ENCODE data around the gene ZNF385B. TPM values are rescaled to one million over a fixed set of nuclear protein-coding genes. Genes with fewer than 3 reads are reported as not detected.

The ZNF385B gene
- total RNA-seq, 1 donor from 2014 or later: not detected

- intact Hi-C loops (cut with micrococcal nuclease): no loop called here
These were observed 269.1 kb downstream of the ZNF385B start for GRCh38 chr2:179592167-179592936.

DNA sequence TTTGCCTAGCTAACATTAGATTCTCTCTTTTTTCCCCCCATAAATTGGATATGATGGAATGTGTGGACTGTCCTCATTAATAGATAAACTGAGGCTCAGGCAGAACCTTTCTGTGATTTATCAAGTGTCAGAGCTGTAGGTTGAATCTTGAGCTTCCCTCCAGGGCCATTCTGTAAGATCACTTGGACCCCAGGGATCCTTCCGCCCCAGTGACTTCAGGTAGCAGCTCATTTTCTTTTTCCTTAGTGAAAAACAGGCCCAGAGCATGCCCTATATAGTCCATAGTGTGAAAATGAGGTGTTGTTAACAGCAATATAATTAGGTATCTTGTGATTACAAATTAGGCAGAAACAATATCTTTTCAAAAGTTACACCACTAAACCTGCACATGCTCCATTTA, 269.7 kb downstream of the ZNF385B start:
- intact Hi-C loops (cut with micrococcal nuclease): no loop called here

- intact Hi-C loops (cut with micrococcal nuclease): no loop called here
These were observed 272.8 kb downstream of the ZNF385B start for GRCh38 chr2:179588486-179589145.

DNA sequence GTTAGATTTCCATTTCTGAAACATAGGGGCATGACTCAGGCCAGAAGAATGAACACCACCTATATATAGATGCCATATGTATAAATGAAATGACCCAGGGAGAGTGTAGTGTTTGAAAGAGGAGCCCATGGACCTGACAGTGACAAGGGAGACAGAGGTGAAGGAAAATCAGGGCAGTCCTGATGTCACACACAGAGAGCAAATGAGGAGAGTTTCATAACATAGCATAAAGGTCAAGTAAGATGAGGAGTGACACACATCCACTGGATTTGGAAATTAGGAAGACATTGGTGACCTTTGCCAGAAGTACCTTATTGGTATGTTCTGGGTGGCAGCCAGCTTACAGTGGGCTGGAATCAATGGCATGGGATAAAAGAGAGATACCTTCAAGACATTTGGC, 276.7 kb downstream of the ZNF385B start:
- intact Hi-C loops (cut with micrococcal nuclease): no loop called here

DNA sequence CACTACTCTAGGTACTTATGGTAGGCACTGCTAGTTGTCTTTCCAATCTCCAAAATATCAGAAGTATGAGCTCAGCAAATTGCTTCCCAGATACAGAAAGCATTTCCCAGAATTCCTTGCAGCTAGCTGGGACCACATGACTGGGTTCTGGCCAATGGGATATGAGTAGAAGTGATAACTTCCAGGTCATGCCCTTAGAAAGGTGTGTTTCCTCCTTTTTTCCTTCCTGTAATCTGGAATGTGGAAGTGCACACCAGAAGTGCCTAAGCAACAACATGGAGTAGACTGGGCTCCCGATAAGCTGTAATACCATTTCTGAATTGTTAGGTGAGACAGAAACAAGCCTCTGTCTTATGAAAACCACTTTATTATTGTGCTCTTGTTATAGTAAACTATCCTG, 279.8 kb downstream of the ZNF385B start:
- intact Hi-C loops (cut with micrococcal nuclease): no loop called here

GRCh38 chr2:179580378-179581146, 280.9 kb downstream of the ZNF385B start:
- intact Hi-C loops (cut with micrococcal nuclease): no loop called here

DNA sequence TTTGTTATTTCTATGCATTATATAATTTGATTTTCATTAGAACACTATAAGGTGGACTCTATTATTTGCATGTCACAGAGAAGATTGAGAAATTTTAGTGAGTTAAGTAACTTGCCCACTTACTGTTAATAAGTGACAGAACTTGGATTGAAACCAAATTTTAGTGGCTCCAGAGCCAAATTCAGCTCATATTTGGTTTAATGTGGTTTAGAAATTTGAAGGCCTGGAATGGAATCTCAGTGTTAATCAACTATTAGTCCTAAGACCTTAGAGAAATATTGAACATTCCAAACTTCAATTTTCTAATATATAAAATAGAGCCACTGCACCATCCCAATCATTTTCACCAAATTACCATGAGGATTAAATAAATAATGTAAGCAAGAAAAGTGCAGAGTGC, 281.6 kb downstream of the ZNF385B start:
- intact Hi-C loops (cut with micrococcal nuclease): no loop called here

DNA sequence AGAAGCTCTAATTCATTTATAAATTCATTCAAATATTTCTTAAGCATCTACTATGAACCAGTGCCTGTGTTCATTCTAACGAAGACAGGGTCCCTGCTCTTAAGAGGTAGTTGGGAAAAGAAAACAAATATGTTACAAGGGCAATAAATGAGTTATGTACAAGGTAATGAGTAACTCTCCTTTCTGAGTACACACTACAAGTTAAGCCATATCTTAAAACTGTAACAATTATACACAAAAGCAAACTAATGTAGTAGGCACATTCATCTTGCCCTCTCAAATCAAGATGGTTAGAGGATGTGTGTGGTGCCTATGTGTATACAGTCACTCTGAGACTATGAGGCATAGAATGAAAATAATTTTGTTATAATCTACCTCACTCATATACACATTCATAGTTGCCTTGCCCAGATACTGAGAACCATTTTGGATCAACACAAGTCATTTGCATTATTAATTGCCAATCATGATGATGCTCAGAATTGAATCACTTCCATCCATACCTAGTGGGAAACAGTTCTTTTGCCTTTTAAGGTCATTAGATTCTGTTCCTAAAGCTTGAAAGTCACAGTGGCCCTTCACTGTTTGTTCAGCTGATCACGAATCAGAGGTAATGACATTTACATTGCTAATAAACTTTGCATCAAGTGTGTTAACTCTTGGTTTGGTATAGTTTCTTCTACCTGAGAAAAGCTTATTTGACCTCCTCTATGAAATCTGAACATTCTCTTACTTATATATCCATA, 283.1 kb downstream of the ZNF385B start:
- intact Hi-C loops (cut with micrococcal nuclease): no loop called here

DNA sequence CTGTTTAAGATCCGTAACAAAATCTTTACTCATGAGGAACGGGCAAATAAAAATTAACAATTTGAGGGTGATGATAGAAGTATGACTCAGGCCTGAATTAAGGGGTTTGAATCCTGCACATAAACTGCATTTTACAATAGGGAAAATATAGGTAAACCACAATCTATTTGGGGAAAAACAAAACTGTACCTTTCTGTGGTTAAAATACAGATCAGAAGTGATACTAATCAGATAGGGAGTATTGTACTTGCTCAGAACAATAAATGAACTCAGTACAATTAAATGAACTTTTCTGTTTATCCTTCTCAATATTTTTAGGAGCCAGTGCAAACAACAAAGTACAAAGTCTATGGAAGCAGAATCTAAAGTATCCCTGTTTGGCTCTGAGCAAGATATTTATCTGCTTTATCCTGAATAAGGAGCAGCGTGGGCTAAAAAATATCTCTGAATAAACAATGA, 287.3 kb downstream of the ZNF385B start:
- intact Hi-C loops (cut with micrococcal nuclease): no loop called here

- intact Hi-C loops (cut with micrococcal nuclease): no loop called here
These were observed 288.9 kb downstream of the ZNF385B start for GRCh38 chr2:179572544-179572943.

DNA sequence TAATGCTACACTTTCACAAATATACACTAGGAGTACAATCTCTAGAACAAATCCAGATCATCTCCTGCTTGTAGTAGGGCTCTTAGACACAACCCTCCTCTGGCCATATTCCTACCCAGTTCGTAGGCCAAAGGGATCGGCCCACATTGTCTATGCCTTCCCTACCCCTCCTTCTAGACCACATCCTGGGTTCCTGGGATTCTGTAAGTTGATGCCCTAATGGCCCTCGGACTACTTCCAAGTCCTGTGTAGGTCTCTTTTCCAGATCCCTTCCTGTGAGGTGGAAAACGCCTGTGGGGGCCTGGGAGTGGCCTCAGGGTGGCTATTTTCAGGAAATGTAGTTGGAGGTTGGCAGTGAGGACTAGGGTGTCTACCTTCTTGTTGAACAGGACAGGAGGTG, 289.7 kb downstream of the ZNF385B start:
- intact Hi-C loops (cut with micrococcal nuclease): no loop called here

DNA sequence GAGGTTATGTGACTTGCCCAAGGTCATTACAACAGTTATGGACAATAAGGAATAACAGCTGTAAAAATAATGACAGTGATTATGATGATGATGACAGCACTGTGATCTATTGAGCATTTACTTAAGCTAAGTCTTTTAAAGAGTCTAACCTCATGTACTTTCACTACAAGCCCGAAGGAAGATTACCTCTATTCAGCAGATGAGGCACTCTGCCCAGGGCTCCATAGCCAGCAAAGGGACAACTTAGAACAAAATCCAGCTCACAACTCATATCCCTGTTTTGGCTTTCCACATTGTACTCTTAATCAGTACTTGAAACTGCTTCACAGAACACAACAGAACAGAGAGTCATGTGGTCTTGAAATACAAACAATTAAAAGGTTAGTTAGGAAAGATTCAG, 290.2 kb downstream of the ZNF385B start:
- intact Hi-C loops (cut with micrococcal nuclease): no loop called here

- intact Hi-C loops (cut with micrococcal nuclease): no loop called here
These were observed 291.6 kb downstream of the ZNF385B start for GRCh38 chr2:179569831-179570233.

GRCh38 chr2:179565807-179566206, 295.6 kb downstream of the ZNF385B start:
- intact Hi-C loops (cut with micrococcal nuclease): no loop called here

- intact Hi-C loops (cut with micrococcal nuclease): no loop called here
These were observed 299.0 kb downstream of the ZNF385B start for GRCh38 chr2:179562330-179562885.

DNA sequence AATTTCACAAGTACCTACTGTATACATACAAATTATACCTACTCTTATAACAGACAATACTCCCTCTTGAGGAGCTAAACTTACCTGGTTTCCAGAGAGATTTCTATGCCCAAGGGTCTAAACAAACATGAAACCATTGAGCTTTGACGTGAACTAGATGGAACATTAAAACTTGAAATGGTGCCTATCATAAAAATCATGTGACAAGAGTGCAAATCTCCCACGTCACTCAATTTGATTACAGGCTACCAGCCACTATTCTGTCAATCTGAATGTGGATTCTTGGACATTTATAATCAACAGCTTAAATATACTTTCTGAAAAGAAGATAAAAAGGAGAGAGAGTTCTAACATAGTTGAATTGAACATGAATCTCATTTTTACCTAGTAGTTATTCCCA, 299.7 kb downstream of the ZNF385B start:
- intact Hi-C loops (cut with micrococcal nuclease): no loop called here

DNA sequence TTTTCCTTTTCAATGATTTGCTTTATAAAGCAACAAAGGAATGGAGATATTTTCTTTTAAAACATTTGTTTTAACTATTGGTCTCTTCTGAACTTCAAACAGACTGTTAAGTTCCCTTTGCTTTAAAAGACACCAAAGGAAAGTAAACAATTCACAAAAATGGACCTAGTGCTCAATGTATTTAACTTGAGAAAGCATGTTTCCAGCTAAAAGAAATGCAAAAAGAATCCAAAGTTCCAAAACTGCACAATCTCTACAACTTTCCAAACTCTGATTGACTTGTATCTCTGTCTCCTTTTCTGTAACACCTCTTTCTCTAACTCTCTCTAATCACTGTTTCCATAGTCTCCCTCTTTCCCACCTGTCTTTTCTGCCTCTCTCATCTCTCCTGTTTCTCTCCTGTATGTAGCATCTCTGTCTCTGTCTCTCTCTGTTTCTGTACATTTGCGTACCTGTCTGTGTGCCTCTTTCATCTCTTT, 301.1 kb downstream of the ZNF385B start:
- intact Hi-C loops (cut with micrococcal nuclease): no loop called here

DNA sequence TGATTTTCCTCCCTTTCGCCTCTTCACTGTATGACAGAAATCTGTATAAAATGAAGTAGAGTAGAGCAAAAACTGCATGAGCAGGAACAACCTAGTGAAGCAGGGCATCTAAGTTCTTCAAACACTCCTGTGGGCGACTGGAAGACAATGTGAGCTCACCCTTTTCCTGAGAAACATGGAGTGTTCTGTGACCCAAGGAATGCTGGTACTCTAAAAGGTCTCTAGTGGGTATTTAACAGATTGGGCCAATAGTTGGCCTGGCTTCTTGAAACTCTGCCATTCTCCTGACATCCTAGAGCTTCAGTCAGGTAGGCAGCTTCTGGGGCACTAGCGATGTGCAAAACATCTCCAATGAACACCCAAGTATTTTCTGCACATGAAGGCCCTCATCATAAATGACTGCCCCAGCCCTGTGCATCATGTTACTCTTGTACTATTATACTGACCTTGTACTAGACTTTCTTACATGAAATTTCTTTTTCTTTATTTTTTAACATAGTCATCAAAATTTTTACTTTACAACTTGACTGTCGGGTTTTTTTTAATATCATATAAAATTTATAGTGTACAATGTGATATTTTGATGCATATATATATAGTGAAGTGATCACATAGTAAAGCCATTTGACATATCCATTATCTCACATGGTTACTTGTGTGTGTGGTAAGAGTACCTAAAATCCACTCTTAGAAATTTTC, 302.2 kb downstream of the ZNF385B start:
- intact Hi-C loops (cut with micrococcal nuclease): no loop called here

- intact Hi-C loops (cut with micrococcal nuclease): no loop called here
These were observed 303.1 kb downstream of the ZNF385B start for GRCh38 chr2:179558010-179558934.
